ENCODE results near the gene GATAD2B.
"Not testable (repeated sequence)": the region's sequence is repeated elsewhere in the genome, so short reads cannot be mapped to it uniquely, and the experiment has no call there.

GATAD2B gene

DNA sequence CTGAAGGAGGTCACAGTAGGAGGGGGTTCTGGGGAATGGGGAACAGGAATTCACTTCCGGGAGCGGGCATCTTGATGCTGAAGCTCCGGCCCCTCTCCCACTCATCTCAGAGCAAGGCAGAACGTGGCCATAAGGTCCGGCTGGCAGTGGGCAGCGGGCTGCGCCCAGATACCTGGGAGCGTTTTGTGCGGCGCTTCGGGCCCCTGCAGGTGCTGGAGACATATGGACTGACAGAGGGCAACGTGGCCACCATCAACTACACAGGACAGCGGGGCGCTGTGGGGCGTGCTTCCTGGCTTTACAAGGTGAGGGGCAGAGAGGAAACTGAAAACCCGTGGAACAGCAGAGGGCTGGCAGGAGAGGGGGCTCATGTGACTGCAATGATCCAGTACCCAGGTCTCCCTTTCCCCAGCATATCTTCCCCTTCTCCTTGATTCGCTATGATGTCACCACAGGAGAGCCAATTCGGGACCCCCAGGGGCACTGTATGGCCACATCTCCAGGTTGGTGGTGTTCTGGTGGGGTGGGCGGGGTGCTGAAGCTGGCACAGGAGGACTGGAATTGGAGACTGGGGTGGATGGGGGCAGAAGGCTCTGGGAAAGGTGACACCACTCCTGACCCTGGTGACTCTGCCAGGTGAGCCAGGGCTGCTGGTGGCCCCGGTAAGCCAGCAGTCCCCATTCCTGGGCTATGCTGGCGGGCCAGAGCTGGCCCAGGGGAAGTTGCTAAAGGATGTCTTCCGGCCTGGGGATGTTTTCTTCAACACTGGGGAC is 144.5 kb downstream of the GATAD2B start:
- DNase-seq (ENCODE audit: low spot score) = no peak

DNA sequence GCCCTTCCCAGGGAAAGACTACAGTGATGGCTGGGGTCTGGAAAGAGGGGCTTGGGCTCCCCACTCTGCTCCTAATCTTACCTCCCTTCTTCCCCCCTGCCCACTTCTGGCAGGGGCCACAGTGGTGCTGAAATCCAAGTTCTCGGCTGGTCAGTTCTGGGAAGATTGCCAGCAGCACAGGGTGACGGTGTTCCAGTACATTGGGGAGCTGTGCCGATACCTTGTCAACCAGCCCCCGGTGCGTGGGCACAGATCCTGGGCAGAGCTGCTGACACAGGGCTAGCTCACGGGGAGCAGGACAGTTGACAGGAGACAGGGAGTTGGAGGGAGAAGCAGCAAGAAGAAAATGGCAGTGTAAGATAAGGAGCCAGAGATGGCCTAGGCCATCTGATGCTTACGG is 145.1 kb downstream of the GATAD2B start:
- no peak for DNase-seq (ENCODE audit: low spot score)

DNA sequence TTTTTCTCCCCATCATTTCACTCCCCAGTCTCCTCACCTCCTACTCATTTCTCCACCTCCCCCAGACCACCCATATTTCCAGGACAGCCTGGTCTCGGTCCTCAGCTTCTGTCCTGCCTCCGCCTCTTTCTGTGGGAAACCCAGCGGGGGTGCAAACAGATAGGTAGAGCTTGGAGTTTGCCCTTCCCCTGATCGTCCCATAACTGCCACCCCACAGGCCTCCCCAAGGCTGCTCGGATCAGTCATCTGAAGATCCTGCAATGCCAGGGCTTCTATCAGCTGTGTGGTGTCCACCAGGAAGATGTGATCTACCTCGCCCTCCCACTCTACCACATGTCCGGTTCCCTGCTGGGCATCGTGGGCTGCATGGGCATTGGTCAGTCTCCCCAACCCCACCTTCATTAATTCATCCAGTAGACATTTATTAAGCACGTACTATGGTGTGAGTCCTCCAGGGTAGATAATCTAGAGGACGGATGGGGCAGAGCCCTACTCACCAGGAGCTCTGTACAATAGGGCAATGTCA is 145.9 kb downstream of the GATAD2B start:
- no peak for DNase-seq (ENCODE audit: low spot score)

DNA sequence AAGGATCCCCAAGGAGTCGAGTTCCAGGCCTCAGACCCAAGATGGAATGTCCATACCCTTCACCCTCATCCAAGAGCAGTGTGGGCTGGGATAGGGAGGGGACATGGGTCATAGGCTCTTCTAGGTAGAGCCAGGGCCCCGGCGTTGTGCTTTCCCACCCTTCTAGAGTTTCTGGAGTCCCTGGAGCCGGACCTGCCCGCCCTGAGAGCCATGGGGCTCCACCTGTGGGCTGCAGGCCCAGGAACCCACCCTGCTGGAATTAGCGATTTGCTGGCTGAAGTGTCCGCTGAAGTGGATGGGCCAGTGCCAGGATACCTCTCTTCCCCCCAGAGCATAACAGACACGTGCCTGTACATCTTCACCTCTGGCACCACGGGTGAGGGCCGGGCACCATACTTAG is 146.4 kb downstream of the GATAD2B start:
- DNase-seq (ENCODE audit: low spot score) = no peak

DNA sequence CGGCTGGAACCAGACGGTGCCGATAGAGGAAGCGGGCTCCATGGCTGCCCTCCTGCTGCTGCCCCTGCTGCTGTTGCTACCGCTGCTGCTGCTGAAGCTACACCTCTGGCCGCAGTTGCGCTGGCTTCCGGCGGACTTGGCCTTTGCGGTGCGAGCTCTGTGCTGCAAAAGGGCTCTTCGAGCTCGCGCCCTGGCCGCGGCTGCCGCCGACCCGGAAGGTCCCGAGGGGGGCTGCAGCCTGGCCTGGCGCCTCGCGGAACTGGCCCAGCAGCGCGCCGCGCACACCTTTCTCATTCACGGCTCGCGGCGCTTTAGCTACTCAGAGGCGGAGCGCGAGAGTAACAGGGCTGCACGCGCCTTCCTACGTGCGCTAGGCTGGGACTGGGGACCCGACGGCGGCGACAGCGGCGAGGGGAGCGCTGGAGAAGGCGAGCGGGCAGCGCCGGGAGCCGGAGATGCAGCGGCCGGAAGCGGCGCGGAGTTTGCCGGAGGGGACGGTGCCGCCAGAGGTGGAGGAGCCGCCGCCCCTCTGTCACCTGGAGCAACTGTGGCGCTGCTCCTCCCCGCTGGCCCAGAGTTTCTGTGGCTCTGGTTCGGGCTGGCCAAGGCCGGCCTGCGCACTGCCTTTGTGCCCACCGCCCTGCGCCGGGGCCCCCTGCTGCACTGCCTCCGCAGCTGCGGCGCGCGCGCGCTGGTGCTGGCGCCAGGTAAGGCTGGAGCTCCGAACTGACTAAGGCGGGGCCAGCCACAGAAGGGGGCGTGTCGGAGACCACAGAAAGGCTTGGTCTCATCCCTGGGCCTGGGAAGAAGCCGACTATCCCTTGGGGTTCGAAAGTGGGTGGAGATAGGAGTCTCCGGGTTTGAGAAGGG is 147.1 kb downstream of the GATAD2B start:
- peak; percentile 74 for DNase-seq (ENCODE audit: low spot score)

DNA sequence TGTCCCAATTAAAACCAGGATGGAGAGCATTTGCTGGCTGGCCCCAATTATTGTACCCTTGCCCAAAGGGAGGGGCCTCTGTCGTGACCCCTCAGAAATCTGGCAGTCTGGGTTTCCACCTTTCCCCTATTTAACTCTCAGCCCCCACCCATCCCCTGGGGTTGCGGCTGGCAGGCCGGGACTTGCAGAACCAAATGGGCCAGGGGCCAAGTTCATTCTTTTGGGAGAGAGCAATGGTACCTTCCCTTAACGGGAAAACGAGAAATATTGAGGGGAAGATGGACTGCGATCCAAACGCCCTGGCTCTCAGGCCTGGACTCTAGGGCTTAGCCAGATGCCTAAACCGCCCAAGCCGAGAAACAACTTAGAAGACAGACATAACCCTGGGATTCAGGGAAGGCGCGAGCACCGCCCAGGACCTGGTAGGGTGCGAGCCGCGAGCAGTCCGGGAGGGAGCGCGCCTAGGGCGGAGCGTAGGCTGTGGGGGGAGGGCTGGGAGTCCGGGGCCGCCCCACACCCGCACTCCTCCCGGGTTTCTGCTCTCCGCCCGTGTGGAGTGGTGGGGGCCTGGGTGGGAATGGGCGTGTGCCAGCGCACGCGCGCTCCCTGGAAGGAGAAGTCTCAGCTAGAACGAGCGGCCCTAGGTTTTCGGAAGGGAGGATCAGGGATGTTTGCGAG is 147.9 kb downstream of the GATAD2B start, which contains the start of gene SLC27A3:
SLC27A3 (plus strand) TSS at position 628 of the 678 bp plus-strand sequence. CDS start 91 bp downstream, outside the sequence.
- peak; percentile 59 for DNase-seq (ENCODE audit: low spot score)

DNA sequence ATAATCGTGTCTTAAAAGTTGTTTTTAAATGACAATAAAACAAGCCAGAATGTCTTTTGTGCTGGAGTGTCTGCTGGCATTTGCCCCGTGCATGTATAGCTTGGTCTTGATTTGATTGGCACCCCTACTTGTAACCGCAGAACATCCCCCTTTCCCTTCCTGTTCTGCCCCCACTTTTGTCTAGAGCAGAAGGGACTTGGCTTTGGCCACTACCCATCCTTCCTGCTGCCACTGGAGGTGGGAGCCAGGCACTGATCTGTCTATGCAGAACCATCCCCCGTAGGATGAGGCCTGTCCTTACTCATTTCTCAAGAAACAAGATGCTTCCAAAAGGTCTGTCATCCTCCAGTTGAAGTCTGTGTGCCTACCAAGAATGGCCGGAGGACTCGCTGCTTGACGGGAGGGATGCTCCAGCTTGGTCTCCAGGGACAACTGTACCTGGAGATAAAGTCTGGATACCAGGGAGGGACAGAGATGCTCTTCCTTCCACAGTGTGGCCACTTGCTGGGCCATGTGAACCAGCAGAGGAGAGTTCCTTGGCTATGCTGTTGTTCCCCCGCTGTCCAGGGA is 148.7 kb downstream of the GATAD2B start:
- no peak for DNase-seq (ENCODE audit: low spot score)

DNA sequence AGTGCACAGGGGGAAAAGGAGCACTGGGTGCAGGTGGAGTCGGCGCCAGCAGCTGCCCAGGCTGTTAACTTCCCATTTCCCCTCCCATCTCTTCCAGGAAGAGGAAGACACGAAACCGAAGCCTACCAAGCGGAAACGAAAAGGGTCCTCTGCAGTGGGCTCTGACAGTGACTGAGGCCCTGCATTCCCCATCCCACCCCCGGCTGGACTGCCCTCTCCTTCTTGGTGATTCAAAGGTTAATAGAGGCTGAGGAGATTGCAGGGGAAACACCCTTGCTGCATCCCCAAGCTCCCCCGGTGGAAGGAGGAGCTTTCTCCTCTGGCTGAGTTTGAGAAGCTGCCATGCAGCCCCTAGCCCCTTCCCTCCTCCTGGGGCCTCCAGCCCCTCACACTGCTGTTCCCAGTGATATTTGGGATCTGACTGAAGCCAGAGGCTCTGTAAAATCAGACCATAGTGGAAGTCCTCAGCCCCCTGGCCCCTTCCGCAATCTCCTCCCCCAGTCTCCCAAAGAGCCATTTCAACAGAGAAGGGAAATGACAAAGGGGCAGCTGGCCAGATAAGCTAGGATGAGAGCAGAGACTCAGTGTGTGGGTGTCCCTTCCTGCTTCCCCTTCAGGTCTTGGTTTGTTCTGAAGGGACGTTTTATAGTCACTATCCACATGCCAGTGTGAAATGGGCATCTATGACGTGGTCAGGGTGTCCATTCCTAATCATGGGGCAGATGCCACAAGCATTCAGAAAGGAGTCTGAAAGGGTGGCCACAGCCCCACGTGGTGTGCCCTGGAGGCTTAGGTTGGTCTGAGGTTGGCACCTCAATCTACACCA is 149.5 kb downstream of the GATAD2B start:
- DNase-seq (ENCODE audit: low spot score) = no peak

DNA sequence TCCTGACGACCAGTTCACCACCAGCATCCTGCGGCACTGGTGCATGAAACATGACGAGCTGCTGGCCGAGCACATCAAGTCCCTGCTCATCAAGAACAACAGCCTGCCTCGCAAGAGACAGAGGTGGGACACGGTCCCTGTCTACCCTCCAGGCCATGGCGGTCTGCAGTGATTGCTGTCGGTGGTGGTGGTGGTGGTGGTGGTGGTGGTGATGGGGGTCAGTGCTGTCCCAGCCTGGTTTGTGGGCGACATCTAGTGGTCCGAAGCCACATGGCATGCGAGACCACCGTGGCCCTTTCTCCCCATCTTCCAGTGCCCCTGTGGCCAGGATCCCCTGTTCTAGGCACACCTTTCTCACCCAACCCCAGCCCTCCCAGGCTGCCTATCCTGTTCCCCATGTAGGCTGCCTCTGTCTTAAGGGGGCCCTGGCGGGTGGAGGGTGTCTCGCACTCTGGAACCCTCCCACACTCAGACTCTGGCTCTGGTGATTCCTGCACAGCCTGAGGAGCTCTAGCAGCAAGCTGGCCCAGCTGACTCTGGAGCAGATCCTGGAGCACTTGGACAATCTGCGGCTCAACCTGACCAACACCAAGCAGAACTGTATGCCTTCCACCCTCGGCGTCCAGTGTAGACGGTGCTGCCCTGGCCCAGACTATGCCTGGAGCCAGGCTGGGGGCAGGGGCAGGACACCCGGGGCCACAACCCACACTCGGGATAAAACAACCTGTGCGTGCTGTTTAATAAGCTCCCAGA is 150.8 kb downstream of the GATAD2B start:
- no peak for DNase-seq (ENCODE audit: low spot score)

DNA sequence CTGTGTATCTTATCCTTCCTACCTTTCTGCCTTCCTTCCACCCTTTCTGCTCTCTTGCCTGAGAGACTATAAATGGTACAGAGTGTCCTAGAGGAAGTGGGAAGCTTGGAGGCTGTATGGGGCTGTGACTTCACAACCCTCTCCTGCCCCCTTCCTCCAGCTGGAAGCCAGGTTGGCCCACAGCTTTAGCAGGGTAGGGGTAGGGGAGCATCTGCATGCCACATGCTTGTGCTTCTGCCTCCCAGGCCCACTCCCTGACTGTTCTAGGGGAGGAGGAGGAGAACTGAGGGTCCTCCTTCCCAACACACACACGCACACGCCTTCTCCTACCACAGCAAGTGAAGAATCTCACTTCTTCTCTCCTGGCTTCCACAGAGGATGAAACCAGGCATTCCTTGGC is 151.5 kb downstream of the GATAD2B start:
- no peak for DNase-seq (ENCODE audit: low spot score)

DNA sequence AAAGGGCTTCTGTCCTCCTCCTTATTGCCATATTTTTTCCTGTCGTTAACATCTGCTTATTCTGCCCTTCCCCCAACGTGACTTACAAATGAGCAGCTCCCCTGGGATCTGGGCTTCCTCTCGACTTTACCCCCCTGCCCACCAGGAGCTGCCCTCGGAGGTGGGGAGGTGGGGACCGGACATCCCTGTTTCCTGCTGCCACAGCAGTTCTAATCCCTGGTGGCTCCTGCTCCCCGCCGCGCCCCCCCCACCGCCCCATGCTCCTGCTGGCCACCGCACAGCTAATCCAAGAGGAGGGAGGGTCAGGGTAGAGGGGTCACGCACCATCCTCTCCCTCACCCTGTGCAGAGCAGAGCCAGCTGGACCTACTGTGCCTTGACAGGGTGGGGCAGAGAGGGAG is 152.0 kb downstream of the GATAD2B start:
- DNase-seq (ENCODE audit: low spot score) = no peak

DNA sequence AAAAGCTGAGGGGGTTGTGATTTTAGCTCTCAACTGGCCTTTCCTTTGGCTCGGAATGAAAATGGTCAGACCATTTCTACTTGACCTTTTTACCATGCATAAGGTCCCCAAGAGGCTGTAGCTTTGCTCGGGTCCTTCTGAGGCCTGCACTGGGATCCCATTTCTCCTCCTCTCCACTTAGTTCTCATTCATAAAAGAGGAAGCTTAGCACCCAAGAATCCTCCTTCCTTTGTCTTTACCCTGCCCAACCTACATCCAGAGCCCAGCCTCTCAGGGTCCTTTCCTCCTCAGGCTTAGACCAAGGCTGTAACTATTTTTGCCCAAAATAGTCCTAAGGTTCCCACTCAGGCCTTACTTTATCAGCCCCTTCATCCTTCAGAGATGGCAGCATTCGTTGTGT is 153.6 kb downstream of the GATAD2B start:
- no peak for DNase-seq (ENCODE audit: low spot score)

DNA sequence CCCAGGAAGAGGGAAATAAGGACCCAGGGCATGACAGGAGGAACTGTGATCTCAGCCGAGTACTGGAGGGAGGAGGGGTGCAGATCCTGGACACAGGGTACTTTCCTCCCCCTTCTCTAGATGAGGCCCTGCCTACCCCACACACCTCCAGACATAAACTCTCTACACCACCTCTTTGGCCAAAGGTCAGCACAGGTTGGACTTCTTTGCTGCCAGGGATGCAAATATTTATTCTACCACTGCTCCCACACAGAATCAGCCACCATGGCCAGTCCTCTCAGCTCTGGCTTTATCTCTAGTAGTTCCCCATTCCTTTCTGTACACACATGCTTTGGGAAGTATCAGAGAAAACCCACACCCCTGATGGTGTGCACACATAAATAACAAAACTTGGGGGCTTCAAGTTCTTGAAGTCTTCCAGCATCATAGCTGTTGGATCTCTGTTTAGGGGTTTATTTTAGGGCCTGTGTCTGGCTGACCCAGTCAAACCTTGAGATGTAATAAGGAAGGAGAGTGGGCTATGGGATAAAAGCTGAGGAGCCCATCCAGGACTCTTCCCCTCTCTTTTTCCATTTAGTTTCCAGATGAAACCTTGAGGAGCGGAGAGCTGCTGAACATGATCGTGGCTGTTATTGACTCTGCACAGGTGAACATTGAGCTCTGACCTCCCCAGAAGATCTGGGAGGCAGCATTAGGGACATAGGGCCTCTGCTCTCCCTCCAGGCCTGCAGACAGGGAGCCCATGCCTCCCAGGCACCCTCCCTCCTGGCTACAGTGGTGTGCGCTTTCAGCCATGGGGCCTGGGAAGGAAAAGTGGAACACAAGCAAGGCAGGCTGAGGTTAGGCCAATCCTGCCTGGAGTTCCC is 154.2 kb downstream of the GATAD2B start:
- DNase-seq (ENCODE audit: low spot score) = no peak

DNA sequence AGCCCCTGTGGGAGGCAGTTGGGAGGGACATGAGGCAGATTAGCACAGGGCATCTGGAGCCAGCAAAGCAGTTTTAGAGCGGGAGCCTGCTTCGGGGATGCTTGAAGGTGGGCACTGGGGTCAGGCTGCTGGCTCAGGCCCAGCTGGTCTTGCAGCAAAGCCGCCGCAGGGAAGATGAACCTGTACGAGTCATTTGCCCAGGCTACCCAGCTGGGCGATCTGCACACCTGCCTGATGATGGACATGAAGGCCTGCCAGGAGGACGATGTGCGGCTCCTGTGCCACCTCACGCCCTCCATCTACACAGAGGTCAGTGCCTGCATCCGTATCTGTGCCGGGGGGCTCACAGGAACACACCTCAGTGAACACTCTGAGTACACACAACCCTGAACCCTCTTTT is 155.3 kb downstream of the GATAD2B start:
- DNase-seq (ENCODE audit: low spot score) = no peak

DNA sequence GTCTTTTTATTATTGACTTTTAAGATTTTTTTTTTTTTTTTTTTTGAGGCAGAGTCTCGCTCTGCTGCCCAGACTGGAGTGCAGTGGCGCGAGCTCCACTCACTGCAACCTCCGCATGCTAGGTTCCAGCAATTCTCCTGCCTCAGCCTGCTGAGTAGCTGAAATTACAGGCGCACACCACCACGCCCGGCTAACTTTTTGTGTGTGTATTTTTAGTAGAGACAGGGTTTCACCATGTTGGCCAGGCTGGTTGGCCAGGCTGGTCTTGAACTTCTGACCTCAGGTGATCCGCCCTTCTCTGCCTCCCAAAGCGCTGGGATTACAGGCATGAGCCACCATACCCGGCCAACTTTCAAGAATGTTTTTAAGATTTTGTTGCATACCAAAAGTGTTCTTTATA is 156.1 kb downstream of the GATAD2B start:
- DNase-seq (ENCODE audit: low spot score) = not testable (repeated sequence)

DNA sequence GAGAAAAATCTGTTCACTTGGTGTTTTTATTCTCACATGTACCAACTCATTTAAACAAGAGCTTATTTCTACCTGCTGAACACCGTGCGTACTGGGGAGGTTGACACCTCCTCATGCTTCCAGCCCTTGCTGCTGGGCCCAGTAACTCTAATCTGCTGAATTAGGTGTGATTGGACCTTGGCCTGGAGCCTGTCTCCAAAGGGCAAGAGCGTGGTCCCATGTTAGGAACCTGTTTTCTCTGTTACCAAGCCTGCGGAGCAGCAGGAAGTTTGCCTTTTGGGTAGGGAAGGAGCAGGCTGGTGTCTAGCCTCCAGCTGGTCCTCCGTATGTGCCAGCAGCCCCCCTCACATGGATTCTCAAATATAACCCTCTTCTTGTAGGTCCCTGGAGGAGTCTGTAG is 158.5 kb downstream of the GATAD2B start:
- no peak for DNase-seq (ENCODE audit: low spot score)

DNA sequence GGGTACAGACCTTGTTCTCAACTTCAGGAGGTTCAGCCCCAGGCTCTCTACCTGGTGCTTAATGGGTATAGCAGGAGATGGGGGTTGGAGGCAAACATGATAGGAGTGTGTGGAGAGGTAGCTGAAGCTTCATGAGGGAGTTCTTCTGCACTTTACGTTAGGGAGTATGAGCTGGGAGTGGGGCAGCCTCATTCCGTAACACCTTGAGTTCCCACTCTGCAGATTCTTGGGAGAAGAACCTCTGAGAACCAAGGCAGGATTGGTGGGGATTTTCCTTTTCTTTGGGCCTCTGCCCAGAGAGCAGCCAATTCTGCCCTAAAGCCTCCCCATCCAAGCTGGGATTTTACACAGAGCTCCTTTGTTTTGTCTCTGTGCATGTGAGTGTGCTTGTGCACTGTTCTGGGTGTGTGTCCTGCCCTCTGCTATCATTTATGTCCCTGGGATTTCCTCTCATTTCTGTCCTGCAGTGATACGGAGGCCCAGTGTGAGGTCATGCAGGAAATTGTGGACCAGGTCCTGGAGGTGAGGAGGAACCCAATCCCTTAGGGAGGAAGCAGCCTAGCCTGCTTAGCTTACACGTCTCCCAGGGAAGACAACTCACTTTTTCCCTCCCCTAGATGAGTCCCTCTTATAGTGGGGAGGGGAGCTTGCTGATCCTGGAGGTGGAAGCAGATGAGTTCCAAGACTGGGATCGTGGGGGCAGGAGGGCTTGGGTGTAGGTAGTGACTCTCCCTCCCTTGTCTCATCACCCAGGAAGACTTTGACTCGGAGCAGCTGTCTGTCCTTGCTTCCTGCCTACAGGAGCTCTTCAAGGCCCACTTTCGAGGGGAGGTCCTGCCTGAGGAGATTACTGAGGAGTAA is 159.2 kb downstream of the GATAD2B start:
- no peak for DNase-seq (ENCODE audit: low spot score)

DNA sequence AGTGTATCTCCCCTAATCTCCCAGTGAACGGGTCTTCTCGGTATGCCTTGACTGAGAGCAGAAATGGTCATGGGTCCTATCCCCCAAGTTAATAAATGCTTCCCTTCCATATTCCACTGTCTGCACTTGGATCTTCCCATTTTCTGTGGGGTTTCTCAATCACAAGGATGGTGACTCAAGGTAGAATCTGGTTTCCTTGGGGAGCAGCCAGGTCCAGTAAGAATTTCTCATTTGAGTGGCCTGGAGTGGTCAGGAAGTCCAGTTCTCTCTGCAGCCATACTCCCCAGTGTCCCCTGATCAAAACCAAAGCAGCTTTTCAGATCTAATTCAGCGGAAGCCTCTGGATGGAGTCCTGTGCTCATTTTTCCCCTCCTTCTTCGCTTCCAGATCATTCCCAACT is 162.3 kb downstream of the GATAD2B start:
- no peak for DNase-seq (ENCODE audit: low spot score)
